ENCODE results near the gene REXO4. TPM values are rescaled to one million over a fixed set of nuclear protein-coding genes. Genes with fewer than 3 reads are reported as not detected.

The REXO4 gene
- total RNA-seq, 4 donors from 2014 or later = 17.9 to 27.0 (median 22.7) TPM

- Histone ChIP-seq H3K4me1 (no peaks in the 10 kb centered on the region), H3K27me3 (no peaks in the 10 kb centered on the region), H3K9me3 (no peaks in the 10 kb centered on the region), H3K36me3 (no peaks in the 10 kb centered on the region), H3K27ac (no peak overlapping the region), H3K4me3 (no peak overlapping the region)
- 86 to 90% methylated on average over 17 of the region's 17 CpGs for WGBS, 2 donors
- TF ChIP-seq CTCF (IDR thresholded peaks at IDR 0.05) (no peak), EP300 (IDR thresholded peaks at IDR 0.05) (no peak), POLR2A (IDR thresholded peaks at IDR 0.05) (no peak)
- DNase-seq (ENCODE audit: low spot score in 2 of 2) = no peak
Measured at GRCh38 chr9:133384736-133385321, 33.0 kb downstream of the REXO4 start.

- Histone ChIP-seq H3K4me1 (peaks cover 0 to 7% (median 0%) of the 10 kb centered on the region in 4 donors), H3K36me3 (no peaks in the 10 kb centered on the region), H3K27me3 (no peaks in the 10 kb centered on the region), H3K4me3 (no peak overlapping the region), H3K9me3 (no peaks in the 10 kb centered on the region), H3K27ac (no peak overlapping the region)
- 93 to 99% methylated on average over 3 of the region's 3 CpGs for WGBS, 2 donors
- no peak for DNase-seq (ENCODE audit: low spot score in 2 of 2)
- no peak for TF ChIP-seq EP300 (IDR thresholded peaks at IDR 0.05)
Measured at GRCh38 chr9:133383438-133383837, 34.4 kb downstream of the REXO4 start.

GRCh38 chr9:133382507-133383141, 35.2 kb downstream of the REXO4 start:
- Histone ChIP-seq H3K4me1 (peaks cover 0 to 7% (median 0%) of the 10 kb centered on the region in 4 donors), H3K36me3 (no peaks in the 10 kb centered on the region), H3K27me3 (no peaks in the 10 kb centered on the region), H3K4me3 (no peak overlapping the region), H3K27ac (no peak overlapping the region), H3K9me3 (peaks cover 0 to 5% (median 0%) of the 10 kb centered on the region in 4 donors)
- TF ChIP-seq EP300 (IDR thresholded peaks at IDR 0.05) = no peak
- no peak for TF ChIP-seq CTCF (IDR thresholded peaks at IDR 0.05)
- no peak for TF ChIP-seq POLR2A (IDR thresholded peaks at IDR 0.05)
- 91 to 96% methylated on average over 4 of the region's 4 CpGs for WGBS, 2 donors
- no peak for DNase-seq (ENCODE audit: low spot score in 2 of 2)

GRCh38 chr9:133380734-133381133, 37.1 kb downstream of the REXO4 start:
- no peaks in the 10 kb centered on the region for H3K27me3 ChIP-seq
- H3K27ac ChIP-seq = no peak overlapping the region
- H3K36me3 ChIP-seq = no peaks in the 10 kb centered on the region
- TF ChIP-seq CTCF (IDR thresholded peaks at IDR 0.05) (no peak), POLR2A (IDR thresholded peaks at IDR 0.05) (no peak), EP300 (IDR thresholded peaks at IDR 0.05) (no peak)
- H3K4me1 ChIP-seq = peaks cover 0 to 16% (median 3%) of the 10 kb centered on the region in 4 donors
- H3K9me3 ChIP-seq = peaks cover 0 to 5% (median 0%) of the 10 kb centered on the region in 4 donors
- 77 to 84% methylated on average over 4 of the region's 4 CpGs for WGBS, 2 donors
- no peak for DNase-seq (ENCODE audit: low spot score in 2 of 2)
- no peak overlapping the region for H3K4me3 ChIP-seq

GRCh38 chr9:133379153-133380086, 38.4 kb downstream of the REXO4 start:
- WGBS, 2 donors = 60 to 71% methylated on average over 11 to 13 of the region's 14 CpGs
- Histone ChIP-seq H3K27ac (peak overlapping the region in 1 of 4 donors; percentile 43), H3K4me1 (peaks cover 0 to 23% (median 7%) of the 10 kb centered on the region in 4 donors), H3K9me3 (peaks cover 0 to 5% (median 0%) of the 10 kb centered on the region in 4 donors), H3K36me3 (no peaks in the 10 kb centered on the region), H3K27me3 (no peaks in the 10 kb centered on the region), H3K4me3 (no peak overlapping the region)
- DNase-seq (ENCODE audit: low spot score in 2 of 2) = no peak
- TF ChIP-seq EP300 (IDR thresholded peaks at IDR 0.05) (no peak), CTCF (IDR thresholded peaks at IDR 0.05) (no peak), POLR2A (IDR thresholded peaks at IDR 0.05) (no peak)

Data from tibial nerve (tissue), 4 donors.